ENCODE results near the gene JAGN1.

The JAGN1 gene

DNA sequence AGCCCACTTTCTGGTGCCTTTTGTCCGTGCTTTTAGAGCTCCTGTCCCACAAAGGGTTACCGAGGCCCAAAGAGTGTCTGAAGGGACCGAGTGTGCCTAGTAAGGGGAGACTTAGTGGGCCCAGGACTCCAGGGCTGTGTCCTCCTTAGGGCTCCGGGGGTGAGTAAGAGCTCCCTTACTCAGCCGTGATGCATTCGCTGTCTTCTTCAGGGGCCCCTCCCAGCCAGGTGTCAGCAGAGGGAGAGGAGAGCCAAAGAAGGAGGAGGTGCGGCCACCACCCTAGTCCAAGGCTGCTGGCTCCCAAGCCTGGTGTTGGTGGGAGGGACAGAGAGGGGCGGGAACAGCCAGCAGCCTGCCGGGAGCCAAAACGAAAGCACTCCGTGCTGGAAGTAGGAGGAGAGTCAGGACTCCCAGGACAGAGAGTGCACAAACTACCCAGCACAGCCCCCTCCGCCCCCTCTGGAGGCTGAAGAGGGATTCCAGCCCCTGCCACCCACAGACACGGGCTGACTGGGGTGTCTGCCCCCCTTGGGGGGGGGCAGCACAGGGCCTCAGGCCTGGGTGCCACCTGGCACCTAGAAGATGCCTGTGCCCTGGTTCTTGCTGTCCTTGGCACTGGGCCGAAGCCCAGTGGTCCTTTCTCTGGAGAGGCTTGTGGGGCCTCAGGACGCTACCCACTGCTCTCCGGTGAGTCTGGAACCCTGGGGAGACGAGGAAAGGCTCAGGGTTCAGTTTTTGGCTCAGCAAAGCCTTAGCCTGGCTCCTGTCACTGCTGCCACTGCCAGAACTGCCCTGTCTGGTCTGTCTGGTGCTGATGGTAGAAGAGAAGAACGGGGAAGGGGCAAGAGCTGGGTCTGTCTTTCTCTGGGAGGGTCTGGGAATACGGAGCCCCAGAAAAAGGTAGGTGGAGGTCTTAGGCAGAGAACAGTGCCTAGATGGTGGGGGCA is 26.6 kb downstream of the JAGN1 start, which contains the start of gene IL17RC:
IL17RC (plus strand) TSS at position 365 of the 947 bp plus-strand sequence; CDS start at position 583, 218 bp downstream.
- TF ChIP-seq, protein P1, sequence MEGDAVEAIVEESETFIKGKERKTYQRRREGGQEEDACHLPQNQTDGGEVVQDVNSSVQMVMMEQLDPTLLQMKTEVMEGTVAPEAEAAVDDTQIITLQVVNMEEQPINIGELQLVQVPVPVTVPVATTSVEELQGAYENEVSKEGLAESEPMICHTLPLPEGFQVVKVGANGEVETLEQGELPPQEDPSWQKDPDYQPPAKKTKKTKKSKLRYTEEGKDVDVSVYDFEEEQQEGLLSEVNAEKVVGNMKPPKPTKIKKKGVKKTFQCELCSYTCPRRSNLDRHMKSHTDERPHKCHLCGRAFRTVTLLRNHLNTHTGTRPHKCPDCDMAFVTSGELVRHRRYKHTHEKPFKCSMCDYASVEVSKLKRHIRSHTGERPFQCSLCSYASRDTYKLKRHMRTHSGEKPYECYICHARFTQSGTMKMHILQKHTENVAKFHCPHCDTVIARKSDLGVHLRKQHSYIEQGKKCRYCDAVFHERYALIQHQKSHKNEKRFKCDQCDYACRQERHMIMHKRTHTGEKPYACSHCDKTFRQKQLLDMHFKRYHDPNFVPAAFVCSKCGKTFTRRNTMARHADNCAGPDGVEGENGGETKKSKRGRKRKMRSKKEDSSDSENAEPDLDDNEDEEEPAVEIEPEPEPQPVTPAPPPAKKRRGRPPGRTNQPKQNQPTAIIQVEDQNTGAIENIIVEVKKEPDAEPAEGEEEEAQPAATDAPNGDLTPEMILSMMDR (IDR thresholded peaks at IDR 0.05; ENCODE audit: low read depth, low read length, missing control alignments): no peak
- H3K4me3 ChIP-seq (replicated peaks; ENCODE audit: low read depth, low read length): peak within 1 kb of the TSS; percentile 56
- peak; percentile 72 for DNase-seq (ENCODE audit: extremely low read depth, low read depth)

DNA sequence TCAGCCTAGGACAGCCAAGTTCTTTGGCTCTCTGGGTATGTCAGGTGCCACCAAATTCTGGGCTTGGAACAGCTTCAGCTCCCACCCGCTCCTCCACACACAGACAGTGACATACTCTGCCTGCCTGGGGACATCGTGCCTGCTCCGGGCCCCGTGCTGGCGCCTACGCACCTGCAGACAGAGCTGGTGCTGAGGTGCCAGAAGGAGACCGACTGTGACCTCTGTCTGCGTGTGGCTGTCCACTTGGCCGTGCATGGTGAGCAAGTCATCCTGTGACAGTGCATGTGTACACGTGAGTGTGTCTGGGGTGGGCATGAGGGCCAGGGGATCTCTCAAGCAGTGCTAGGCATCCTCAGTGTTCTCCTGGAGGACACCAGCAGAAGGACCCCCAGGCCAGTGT is 27.4 kb downstream of the JAGN1 start:
- peak overlapping the region; percentile 56 for H3K4me3 ChIP-seq (replicated peaks; ENCODE audit: low read depth, low read length)
- TF ChIP-seq, protein P1 (IDR thresholded peaks at IDR 0.05; ENCODE audit: low read depth, low read length, missing control alignments): no peak
- no peak for DNase-seq (ENCODE audit: extremely low read depth, low read depth)

DNA sequence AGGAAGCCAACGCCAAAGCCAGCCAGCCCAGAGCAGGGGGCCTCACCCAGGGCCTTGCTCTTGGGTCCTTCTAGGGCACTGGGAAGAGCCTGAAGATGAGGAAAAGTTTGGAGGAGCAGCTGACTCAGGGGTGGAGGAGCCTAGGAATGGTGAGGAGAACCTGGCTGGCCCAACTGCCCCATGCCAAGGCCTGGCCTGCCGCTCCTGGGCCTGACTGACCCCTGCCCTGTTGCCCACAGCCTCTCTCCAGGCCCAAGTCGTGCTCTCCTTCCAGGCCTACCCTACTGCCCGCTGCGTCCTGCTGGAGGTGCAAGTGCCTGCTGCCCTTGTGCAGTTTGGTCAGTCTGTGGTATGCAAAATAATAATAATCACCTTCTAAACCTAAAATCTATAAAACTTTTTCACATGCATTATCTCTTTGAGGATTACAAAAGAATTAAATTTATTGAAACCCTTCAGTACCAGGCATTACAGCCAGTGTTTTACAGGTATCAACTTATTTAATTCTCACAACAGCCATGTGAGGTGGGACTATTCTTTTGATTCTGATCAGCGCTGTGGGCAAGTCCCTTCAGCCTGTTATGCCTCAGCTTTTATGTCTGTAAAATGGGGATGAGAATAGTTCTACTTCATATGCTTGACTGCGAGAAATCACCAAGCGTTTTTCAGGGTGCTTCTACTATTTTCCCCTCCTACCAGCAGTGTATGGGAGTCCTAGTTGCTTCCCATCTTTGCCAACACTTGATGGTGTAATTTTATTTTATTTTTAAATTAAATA is 28.0 kb downstream of the JAGN1 start:
- no peak overlapping the region for H3K4me3 ChIP-seq (replicated peaks; ENCODE audit: low read depth, low read length)
- TF ChIP-seq, protein P1 (IDR thresholded peaks at IDR 0.05; ENCODE audit: low read depth, low read length, missing control alignments): no peak
- no peak for DNase-seq (ENCODE audit: extremely low read depth, low read depth)

DNA sequence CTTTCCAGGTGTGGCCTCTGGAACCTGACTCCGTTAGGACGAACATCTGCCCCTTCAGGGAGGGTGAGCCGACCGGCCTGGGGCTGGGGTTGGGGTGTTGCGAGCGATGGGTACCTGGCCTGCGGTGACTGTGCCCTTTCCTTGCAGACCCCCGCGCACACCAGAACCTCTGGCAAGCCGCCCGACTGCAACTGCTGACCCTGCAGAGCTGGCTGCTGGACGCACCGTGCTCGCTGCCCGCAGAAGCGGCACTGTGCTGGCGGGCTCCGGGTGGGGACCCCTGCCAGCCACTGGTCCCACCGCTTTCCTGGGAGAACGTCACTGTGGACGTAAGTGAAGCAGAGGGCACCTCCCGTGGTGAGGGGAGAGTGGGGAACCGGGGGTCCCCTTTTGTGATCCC is 37.7 kb downstream of the JAGN1 start:
- DNase-seq (ENCODE audit: extremely low read depth, low read depth): no peak
- TF ChIP-seq, protein P1 (IDR thresholded peaks at IDR 0.05; ENCODE audit: low read depth, low read length, missing control alignments): no peak
- H3K4me3 ChIP-seq (replicated peaks; ENCODE audit: low read depth, low read length): no peak overlapping the region

DNA sequence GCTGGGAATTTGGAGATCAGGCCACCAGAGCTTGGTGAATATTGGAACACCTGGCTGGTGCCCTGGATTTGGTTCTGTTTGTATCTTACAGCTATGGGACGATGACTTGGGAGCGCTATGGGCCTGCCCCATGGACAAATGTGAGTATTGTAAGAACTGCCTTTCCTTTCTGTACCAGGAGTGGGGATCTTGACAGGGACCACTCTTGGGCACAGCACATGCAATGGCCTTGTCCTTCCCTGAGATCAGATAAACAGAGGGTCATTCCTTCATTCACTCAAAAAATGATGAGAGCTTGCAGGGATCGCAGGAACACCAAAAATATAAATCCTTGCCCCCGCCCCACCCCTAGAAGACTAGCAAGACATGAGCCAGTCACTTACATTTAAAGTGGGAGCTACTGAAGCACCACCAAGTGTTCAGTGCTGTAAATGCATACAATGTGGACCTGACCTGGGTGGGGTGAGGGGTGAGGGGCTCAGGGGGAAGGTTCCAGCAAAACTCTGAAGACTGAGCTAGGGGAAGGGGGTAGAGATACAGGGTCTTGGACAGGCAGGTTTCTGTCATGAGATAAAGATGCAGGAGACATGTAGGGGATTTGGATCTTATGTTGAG is 40.5 kb downstream of the JAGN1 start:
- DNase-seq (ENCODE audit: extremely low read depth, low read depth): no peak

DNA sequence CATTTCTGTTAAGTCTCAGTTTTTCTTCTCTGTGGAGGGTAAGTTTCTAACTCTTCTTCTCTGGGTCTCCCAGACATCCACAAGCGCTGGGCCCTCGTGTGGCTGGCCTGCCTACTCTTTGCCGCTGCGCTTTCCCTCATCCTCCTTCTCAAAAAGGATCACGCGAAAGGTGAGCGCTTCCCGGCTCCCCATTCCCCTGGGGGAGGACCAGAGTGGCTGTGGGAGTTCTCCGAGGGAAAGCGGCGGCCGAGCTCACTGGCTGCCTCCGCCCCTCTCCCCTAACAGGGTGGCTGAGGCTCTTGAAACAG is 42.1 kb downstream of the JAGN1 start:
- TF ChIP-seq, protein P1 (IDR thresholded peaks at IDR 0.05; ENCODE audit: low read depth, low read length, missing control alignments): no peak
- no peak for DNase-seq (ENCODE audit: extremely low read depth, low read depth)

More for the DNA sequence above, 40.5 kb downstream of the JAGN1 start:
- TF ChIP-seq, protein P1 (IDR thresholded peaks at IDR 0.05; ENCODE audit: low read depth, low read length, missing control alignments): no peak
- no peak overlapping the region for H3K4me3 ChIP-seq (replicated peaks; ENCODE audit: low read depth, low read length)

More for the DNA sequence above, 42.1 kb downstream of the JAGN1 start:
- peak overlapping the region; percentile 52 for H3K4me3 ChIP-seq (replicated peaks; ENCODE audit: low read depth, low read length)

Measured in HFF-Myc (cell line).